CD4-positive, alpha-beta T cell treated with Interleukin-15 for 4 hours (primary cell): Measurements from ENCODE around the gene TBC1D2.
A peak's percentile ranks its signal among the peaks of the same experiment; 100 is the strongest.
"Not testable (repeated sequence)": the region's sequence is repeated elsewhere in the genome, so short reads cannot be mapped to it uniquely, and the experiment has no call there.

Experiments used
- DNase-seq: peaks from one replicate; pipeline ENCODE4 v3.0.0-alpha.2; 2020; ENCODE audit warnings: low spot score

Gene TBC1D2

GRCh38 chr9:98272083-98272482 lies 16.6 kb upstream of the TBC1D2 start:
- no peak for DNase-seq

GRCh38 chr9:98271479-98271878 lies 16.0 kb upstream of the TBC1D2 start:
- DNase-seq = no peak

- DNase-seq = not testable (repeated sequence)
Observed at GRCh38 chr9:98270284-98270683, 14.8 kb upstream of the TBC1D2 start.

- DNase-seq = not testable (repeated sequence)
Observed at GRCh38 chr9:98269652-98270051, 14.2 kb upstream of the TBC1D2 start.

- DNase-seq = not testable (repeated sequence)
Observed at GRCh38 chr9:98267556-98267955, 12.1 kb upstream of the TBC1D2 start.

- no peak for DNase-seq
Observed at GRCh38 chr9:98264516-98264915, 9.1 kb upstream of the TBC1D2 start.

- DNase-seq = peak; percentile 85
Observed at GRCh38 chr9:98263482-98264357, 8.3 kb upstream of the TBC1D2 start.

- DNase-seq = no peak
Observed at GRCh38 chr9:98263080-98263479, 7.6 kb upstream of the TBC1D2 start.

- DNase-seq = no peak
Observed at GRCh38 chr9:98262056-98262455, 6.6 kb upstream of the TBC1D2 start.

- DNase-seq = no peak
Observed at GRCh38 chr9:98260635-98261034, 5.2 kb upstream of the TBC1D2 start.

GRCh38 chr9:98259791-98260190 lies 4.3 kb upstream of the TBC1D2 start:
- no peak for DNase-seq

GRCh38 chr9:98256756-98257155 lies 1.3 kb upstream of the TBC1D2 start:
- DNase-seq = peak; percentile 33

- DNase-seq = no peak
Observed at GRCh38 chr9:98255061-98255577, 330 bp downstream of the TBC1D2 start.

GRCh38 chr9:98254228-98255060 lies 1.0 kb downstream of the TBC1D2 start:
- DNase-seq = no peak

- DNase-seq = no peak
Observed at GRCh38 chr9:98253565-98253964, 1.9 kb downstream of the TBC1D2 start.

GRCh38 chr9:98251551-98251950 lies 3.9 kb downstream of the TBC1D2 start:
- DNase-seq = no peak

GRCh38 chr9:98249771-98250170 lies 5.7 kb downstream of the TBC1D2 start:
- DNase-seq = no peak

- DNase-seq = peak; percentile 17
Observed at GRCh38 chr9:98248737-98249474, 6.5 kb downstream of the TBC1D2 start.

GRCh38 chr9:98247831-98248657 lies 7.4 kb downstream of the TBC1D2 start:
- DNase-seq = no peak

GRCh38 chr9:98242426-98242825 lies 13.0 kb downstream of the TBC1D2 start:
- no peak for DNase-seq
